HG03442 (cell line): Measurements from ENCODE around the gene IL27RA.

Experiments used
- ATAC-seq: cut with Tn5 transposase; IDR thresholded peaks from one replicate; pipeline ENCODE4 v1.9.1; 2021; ENCODE audit warnings: mild to moderate bottlenecking, moderate library complexity; ENCODE audit not compliant: unreplicated experiment

The IL27RA gene

GRCh38 chr19:14056741-14057356 lies 25.3 kb downstream of the IL27RA start:
- ATAC-seq: no peak

- ATAC-seq: no peak
Measured at GRCh38 chr19:14058182-14059092, 26.9 kb downstream of the IL27RA start.

GRCh38 chr19:14059093-14059480 lies 27.5 kb downstream of the IL27RA start:
- no peak for ATAC-seq

- ATAC-seq: no peak
Measured at GRCh38 chr19:14059652-14060155, 28.1 kb downstream of the IL27RA start.

GRCh38 chr19:14061081-14061749 lies 29.7 kb downstream of the IL27RA start:
- no peak for ATAC-seq

- no peak for ATAC-seq
Measured at GRCh38 chr19:14061751-14062557, 30.4 kb downstream of the IL27RA start, which contains the start of gene PALM3. Gene PALM3 (minus strand): TSS chr19:14062076. CDS start chr19:14061980, 96 bp downstream.

- no peak for ATAC-seq
Measured at GRCh38 chr19:14062558-14062855, 30.9 kb downstream of the IL27RA start.

GRCh38 chr19:14063105-14063504 lies 31.5 kb downstream of the IL27RA start:
- ATAC-seq: no peak

GRCh38 chr19:14066134-14066533 lies 34.6 kb downstream of the IL27RA start:
- ATAC-seq: no peak

GRCh38 chr19:14070268-14071050 lies 38.9 kb downstream of the IL27RA start:
- no peak for ATAC-seq

GRCh38 chr19:14072535-14073260 lies 41.1 kb downstream of the IL27RA start, which contains the start of gene MISP3:
Gene MISP3 (plus strand): TSS chr19:14072786. CDS start chr19:14073310, 524 bp downstream.
- ATAC-seq: no peak

- peak; percentile 45 for ATAC-seq
Measured at GRCh38 chr19:14073261-14073924, 41.8 kb downstream of the IL27RA start.

- ATAC-seq: no peak
Measured at GRCh38 chr19:14073925-14074838, 42.6 kb downstream of the IL27RA start.

GRCh38 chr19:14078411-14078810 lies 46.8 kb downstream of the IL27RA start:
- no peak for ATAC-seq

GRCh38 chr19:14080887-14081796 lies 49.6 kb downstream of the IL27RA start:
- ATAC-seq: peak; percentile 84

GRCh38 chr19:14081797-14082674 lies 50.5 kb downstream of the IL27RA start:
- ATAC-seq: no peak
